GM23248 (cell line): Measurements from ENCODE around the gene BRD4. TPM values are rescaled to one million over a fixed set of nuclear protein-coding genes. Genes with fewer than 3 reads are reported as not detected.
A peak's percentile ranks its signal among the peaks of the same experiment; 100 is the strongest.

ENCODE experiments used
- DNase-seq: peaks from one replicate; pipeline ENCODE4 v3.0.0-alpha.2; 2015
- H2AFZ ChIP-seq: fragments of 200-600 bp; sonication (generic); 2 replicates; pipeline ENCODE4 v1.6.1; 2016; ENCODE audit warnings: antibody characterized with exemption
- H3F3A ChIP-seq: fragments of 200-600 bp; sonication (generic); 2 replicates; pipeline ENCODE4 v1.6.1; 2016; ENCODE audit warnings: mild to moderate bottlenecking, antibody characterized with exemption, mixed run types; ENCODE audit not compliant: insufficient read depth
- H3K27ac ChIP-seq: fragments of 200-600 bp; sonication (generic); 2 replicates; pipeline ENCODE4 v1.5.1; 2016; ENCODE audit warnings: mild to moderate bottlenecking
- H3K27me3 ChIP-seq: fragments of 200-600 bp; sonication (generic); replicated peaks from 2 replicates; pipeline ENCODE4 v1.6.1; 2016; ENCODE audit warnings: mild to moderate bottlenecking; ENCODE audit not compliant: insufficient read depth
- H3K36me3 ChIP-seq: fragments of 200-600 bp; sonication (generic); 2 replicates; pipeline ENCODE4 v1.6.1; 2016; ENCODE audit warnings: low read depth, mild to moderate bottlenecking
- H3K4me1 ChIP-seq: fragments of 200-600 bp; sonication (generic); 2 replicates; pipeline ENCODE4 v1.6.1; 2016; ENCODE audit warnings: mild to moderate bottlenecking; ENCODE audit not compliant: insufficient read depth
- H3K4me2 ChIP-seq: fragments of 200-600 bp; sonication (generic); one replicate; pipeline ENCODE4 v1.6.1; 2016; ENCODE audit warnings: mild to moderate bottlenecking; ENCODE audit not compliant: unreplicated experiment
- H3K4me3 ChIP-seq: fragments of 200-600 bp; sonication (generic); 2 replicates; pipeline ENCODE4 v1.5.1; 2016; ENCODE audit warnings: mild to moderate bottlenecking
- H3K79me2 ChIP-seq: fragments of 200-600 bp; sonication (generic); 2 replicates; pipeline ENCODE4 v1.6.1; 2016; ENCODE audit warnings: mild to moderate bottlenecking; ENCODE audit not compliant: insufficient read depth
- H3K9ac ChIP-seq: fragments of 200-600 bp; sonication (generic); 2 replicates; pipeline ENCODE4 v1.6.1; 2016; ENCODE audit warnings: mild to moderate bottlenecking
- H3K9me2 ChIP-seq: fragments of 200-600 bp; sonication (generic); 2 replicates; pipeline ENCODE4 v1.6.1; 2016; ENCODE audit warnings: mixed run types, mild to moderate bottlenecking, moderate library complexity; ENCODE audit not compliant: insufficient read depth
- H3K9me3 ChIP-seq: fragments of 200-600 bp; sonication (generic); one replicate; pipeline ENCODE4 v1.6.1; 2017; ENCODE audit warnings: low read depth
- H4K20me1 ChIP-seq: fragments of 200-600 bp; sonication (generic); 2 replicates; pipeline ENCODE4 v1.6.0; 2016; ENCODE audit not compliant: insufficient read depth
- EZH2 ChIP-seq: fragments of 200-600 bp; sonication (generic); IDR thresholded peaks from 2 replicates; pipeline ENCODE4 v1.6.1; 2018; ENCODE audit warnings: antibody characterized with exemption, mild to moderate bottlenecking; ENCODE audit not compliant: insufficient read depth, poor library complexity, severe bottlenecking
- EZH2phosphoT487 ChIP-seq: fragments of 200-600 bp; sonication (generic); IDR thresholded peaks from 2 replicates; pipeline ENCODE4 v1.6.1; 2018; ENCODE audit warnings: antibody characterized with exemption, moderate library complexity, mild to moderate bottlenecking, low read depth; ENCODE audit not compliant: insufficient read depth
- whole genome bisulfite sequencing, 2 experiments: methylation state at CpG; one replicate each; pipeline ENCODE4 v1.1.6; 2015 to 2017; ENCODE audit warnings: low lambda C conversion rate in 2 of 2, low coverage in 1 of 2; ENCODE audit errors: missing lambda C conversion rate in 2 of 2; 5-methylcytosine and 5-hydroxymethylcytosine counted together
- in situ Hi-C: fragments of 300-500 bp; cut with MboI; formaldehyde crosslinking; loops from 2 replicates; pipeline ENCODE4 v1.15.0; 2020
- polyA plus RNA-seq: library from polyadenylated mRNA; unstranded; fragments of >200 nt; fragmentation: Nextera tagmentation; extraction: Ambion mirVana; gene quantifications from 2 replicates; pipeline ENCODE4 v1.2.1, GENCODE V29; 2016
- total RNA-seq: library from RNA; depleted of rRNA; stranded (reverse); fragments of >200 nt; shearing (Covaris generic); gene quantifications from 2 replicates; pipeline ENCODE4 v1.2.3, GENCODE V29; 2014

Gene BRD4
- total and polyA plus RNA-seq, 2 experiments from 2014 or later = 9.0 to 18.6 TPM

- TF ChIP-seq EZH2 = no peak
- TF ChIP-seq EZH2phosphoT487 = no peak
- in situ Hi-C loops = no loop called here
- H3F3A ChIP-seq = peaks cover 82% of the 10 kb centered on the region
- no peak for DNase-seq
- H3K27ac ChIP-seq = peak overlapping the region; percentile 98
- H3K79me2 ChIP-seq = peaks cover 100% of the 10 kb centered on the region
- no peaks in the 10 kb centered on the region for H3K27me3 ChIP-seq
- H3K4me3 ChIP-seq = no peak overlapping the region
- 92 to 93% methylated on average over 7 of the region's 7 CpGs for WGBS, 2 experiments
- no peaks in the 10 kb centered on the region for H3K36me3 ChIP-seq
- peaks cover 28% of the 10 kb centered on the region for H4K20me1 ChIP-seq
- no peaks in the 10 kb centered on the region for H3K9me3 ChIP-seq
- H3K4me2 ChIP-seq = peak overlapping the region; percentile 69
- H2AFZ ChIP-seq = no peak overlapping the region
- H3K9me2 ChIP-seq = no peaks in the 10 kb centered on the region
- peaks cover 87% of the 10 kb centered on the region for H3K4me1 ChIP-seq
- peak overlapping the region; percentile 72 for H3K9ac ChIP-seq
Observed at GRCh38 chr19:15298847-15299567, 33.3 kb downstream of the BRD4 start.

- no peak overlapping the region for H3K4me3 ChIP-seq
- in situ Hi-C loops = no loop called here
- 47 to 50% methylated on average over 10 of the region's 10 CpGs for WGBS, 2 experiments
- no peaks in the 10 kb centered on the region for H3K9me3 ChIP-seq
- no peaks in the 10 kb centered on the region for H3K36me3 ChIP-seq
- H3K27me3 ChIP-seq = no peaks in the 10 kb centered on the region
- peak overlapping the region; percentile 98 for H3K27ac ChIP-seq
- TF ChIP-seq EZH2 (no peak), EZH2phosphoT487 (no peak)
- peaks cover 36% of the 10 kb centered on the region for H4K20me1 ChIP-seq
- DNase-seq = peak; percentile 66
- H3K9ac ChIP-seq = peak overlapping the region; percentile 21; the same call in 1 of the 2 replicates
- no peak overlapping the region for H2AFZ ChIP-seq
- H3K4me2 ChIP-seq = peak overlapping the region; percentile 16
- peaks cover 87% of the 10 kb centered on the region for H3K4me1 ChIP-seq
- no peaks in the 10 kb centered on the region for H3K9me2 ChIP-seq
- H3K79me2 ChIP-seq = peaks cover 100% of the 10 kb centered on the region
- H3F3A ChIP-seq = peaks cover 84% of the 10 kb centered on the region
Observed at GRCh38 chr19:15297416-15298224, 34.7 kb downstream of the BRD4 start.

GRCh38 chr19:15296841-15297415 is 35.4 kb downstream of the BRD4 start:
- WGBS, 2 experiments = 50 to 60% methylated on average over 7 of the region's 7 CpGs

GRCh38 chr19:15296353-15296752 is 36.0 kb downstream of the BRD4 start:
- peak overlapping the region; percentile 21; the same call in 1 of the 2 replicates for H3K9ac ChIP-seq
- no peaks in the 10 kb centered on the region for H3K36me3 ChIP-seq
- H4K20me1 ChIP-seq = peaks cover 46% of the 10 kb centered on the region
- H2AFZ ChIP-seq = no peak overlapping the region
- TF ChIP-seq EZH2 (no peak), EZH2phosphoT487 (no peak)
- DNase-seq = no peak
- peak overlapping the region; percentile 98; the same call in 1 of the 2 replicates for H3K27ac ChIP-seq
- H3K27me3 ChIP-seq = no peaks in the 10 kb centered on the region
- H3K4me1 ChIP-seq = peaks cover 87% of the 10 kb centered on the region
- H3K79me2 ChIP-seq = peaks cover 100% of the 10 kb centered on the region
- H3F3A ChIP-seq = peaks cover 87% of the 10 kb centered on the region
- H3K4me2 ChIP-seq = no peak overlapping the region
- in situ Hi-C loops = no loop called here
- no peaks in the 10 kb centered on the region for H3K9me3 ChIP-seq
- H3K4me3 ChIP-seq = no peak overlapping the region
- WGBS, 2 experiments = 92 to 95% methylated on average over 10 of the region's 10 CpGs
- no peaks in the 10 kb centered on the region for H3K9me2 ChIP-seq

More at GRCh38 chr19:15296841-15297415, 35.4 kb downstream of the BRD4 start:
- Histone ChIP-seq H3K9me2 (no peaks in the 10 kb centered on the region), H3K4me3 (no peak overlapping the region), H3K9ac (peak overlapping the region; percentile 21; the same call in 1 of the 2 replicates), H3K27me3 (no peaks in the 10 kb centered on the region), H2AFZ (no peak overlapping the region), H3K36me3 (no peaks in the 10 kb centered on the region), H4K20me1 (peaks cover 40% of the 10 kb centered on the region), H3K79me2 (peaks cover 100% of the 10 kb centered on the region), H3F3A (peaks cover 86% of the 10 kb centered on the region), H3K4me2 (no peak overlapping the region), H3K27ac (peak overlapping the region; percentile 98), H3K9me3 (no peaks in the 10 kb centered on the region), H3K4me1 (peaks cover 87% of the 10 kb centered on the region)
- TF ChIP-seq EZH2 (no peak), EZH2phosphoT487 (no peak)
- no peak for DNase-seq
- in situ Hi-C loops = no loop called here
